Thyroid gland (tissue), 4 donors: ENCODE results near the gene STAB1.

Experiments used
- POLR2A ChIP-seq, 2 donors: fragments of 450-650 bp; IDR thresholded peaks; one replicate each; pipeline ENCODE4 v1.6.1; 2017; ENCODE audit warnings: antibody characterized with exemption in 2 of 2, mild to moderate bottlenecking in 2 of 2, moderate library complexity in 1 of 2
- TF ChIP-seq, protein P1 (sequence below), 6 experiments: fragments of 200-600 bp in 3 of 6; fragments of 450-650 bp in 3 of 6; sonication (generic) in 3 of 6; IDR thresholded peaks; one replicate each; pipeline ENCODE4 v1.5.1; 2016 to 2019; ENCODE audit warnings: antibody characterized with exemption in 6 of 6, mild to moderate bottlenecking in 2 of 6, inconsistent platforms in 1 of 6, moderate library complexity in 1 of 6

DNA sequence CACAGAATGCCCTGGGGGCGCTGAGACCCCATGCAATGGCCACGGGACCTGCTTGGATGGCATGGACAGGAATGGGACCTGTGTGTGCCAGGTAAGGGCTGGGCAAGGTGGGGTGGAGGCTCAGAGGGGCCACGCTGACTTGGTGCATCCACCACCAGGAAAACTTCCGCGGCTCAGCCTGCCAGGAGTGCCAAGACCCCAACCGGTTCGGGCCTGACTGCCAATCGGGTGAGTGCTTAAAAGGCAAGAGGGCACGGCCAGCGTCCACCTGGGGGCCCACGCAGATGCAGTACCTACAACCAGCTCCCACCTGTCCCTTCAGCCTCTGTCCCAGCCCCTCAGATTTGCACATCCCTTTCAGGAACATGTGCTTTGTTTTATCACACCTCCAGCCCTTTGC, 6.9 kb downstream of the STAB1 start:
- TF ChIP-seq, protein P1, sequence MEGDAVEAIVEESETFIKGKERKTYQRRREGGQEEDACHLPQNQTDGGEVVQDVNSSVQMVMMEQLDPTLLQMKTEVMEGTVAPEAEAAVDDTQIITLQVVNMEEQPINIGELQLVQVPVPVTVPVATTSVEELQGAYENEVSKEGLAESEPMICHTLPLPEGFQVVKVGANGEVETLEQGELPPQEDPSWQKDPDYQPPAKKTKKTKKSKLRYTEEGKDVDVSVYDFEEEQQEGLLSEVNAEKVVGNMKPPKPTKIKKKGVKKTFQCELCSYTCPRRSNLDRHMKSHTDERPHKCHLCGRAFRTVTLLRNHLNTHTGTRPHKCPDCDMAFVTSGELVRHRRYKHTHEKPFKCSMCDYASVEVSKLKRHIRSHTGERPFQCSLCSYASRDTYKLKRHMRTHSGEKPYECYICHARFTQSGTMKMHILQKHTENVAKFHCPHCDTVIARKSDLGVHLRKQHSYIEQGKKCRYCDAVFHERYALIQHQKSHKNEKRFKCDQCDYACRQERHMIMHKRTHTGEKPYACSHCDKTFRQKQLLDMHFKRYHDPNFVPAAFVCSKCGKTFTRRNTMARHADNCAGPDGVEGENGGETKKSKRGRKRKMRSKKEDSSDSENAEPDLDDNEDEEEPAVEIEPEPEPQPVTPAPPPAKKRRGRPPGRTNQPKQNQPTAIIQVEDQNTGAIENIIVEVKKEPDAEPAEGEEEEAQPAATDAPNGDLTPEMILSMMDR (IDR thresholded peaks at IDR 0.05) = no peak
- TF ChIP-seq POLR2A (IDR thresholded peaks at IDR 0.05) = no peak
